Measurements from ENCODE around the gene RPS16. TPM values are rescaled to one million over a fixed set of nuclear protein-coding genes. Genes with fewer than 3 reads are reported as not detected.

Gene RPS16
- total and polyA plus RNA-seq, 4 donors, result 109 to 1,094 (median 218) TPM

GRCh38 chr19:39430675-39431593 lies 4.8 kb downstream of the RPS16 start:
- Histone ChIP-seq H3K4me1 (ENCODE audit: control insufficient read depth in 4 of 4, insufficient read depth in 4 of 4, low read length in 3 of 4) (peaks cover 2 to 19% (median 14%) of the 10 kb centered on the region in 4 donors), H3K27ac (ENCODE audit: low read depth in 1 of 2, low read length in 2 of 2) (peak overlapping the region; percentile 49 to 75), H3K9me3 (ENCODE audit: control insufficient read depth in 4 of 4, low read length in 3 of 4) (no peaks in the 10 kb centered on the region), H3K4me3 (ENCODE audit: low read depth in 1 of 3, low read length in 3 of 3) (no peak overlapping the region), H3K36me3 (ENCODE audit: control insufficient read depth in 4 of 4, insufficient read depth in 3 of 4, low read depth in 1 of 4, low read length in 3 of 4) (peaks cover 15 to 24% (median 17%) of the 10 kb centered on the region in 4 donors), H3K27me3 (ENCODE audit: control insufficient read depth in 4 of 4, insufficient read depth in 4 of 4, low read length in 3 of 4) (no peaks in the 10 kb centered on the region), H3K9ac (ENCODE audit: low read depth in 1 of 2, low read length in 2 of 2) (no peak overlapping the region)
- no peak for DNase-seq (ENCODE audit: low spot score)
- WGBS, result 75% methylated on average over 25 of the region's 25 CpGs
- TF ChIP-seq REST (IDR thresholded peaks at IDR 0.05) (no peak), JUND (IDR thresholded peaks at IDR 0.05) (peak; percentile 50 to 57), SP1 (IDR thresholded peaks at IDR 0.05) (peak; percentile 21)

GRCh38 chr19:39428283-39429112 lies 7.3 kb downstream of the RPS16 start:
- Histone ChIP-seq H3K4me3 (ENCODE audit: low read depth in 1 of 3, low read length in 3 of 3) (no peak overlapping the region), H3K36me3 (ENCODE audit: control insufficient read depth in 4 of 4, insufficient read depth in 3 of 4, low read depth in 1 of 4, low read length in 3 of 4) (peaks cover 12 to 14% (median 12%) of the 10 kb centered on the region in 4 donors), H3K27me3 (ENCODE audit: control insufficient read depth in 4 of 4, insufficient read depth in 4 of 4, low read length in 3 of 4) (no peaks in the 10 kb centered on the region), H3K9ac (ENCODE audit: low read depth in 1 of 2, low read length in 2 of 2) (no peak overlapping the region), H3K27ac (ENCODE audit: low read depth in 1 of 2, low read length in 2 of 2) (peak overlapping the region; percentile 41 to 51), H3K4me1 (ENCODE audit: control insufficient read depth in 4 of 4, insufficient read depth in 4 of 4, low read length in 3 of 4) (peaks cover 0 to under 1% (median 0%) of the 10 kb centered on the region in 4 donors), H3K9me3 (ENCODE audit: control insufficient read depth in 4 of 4, low read length in 3 of 4) (no peaks in the 10 kb centered on the region)
- TF ChIP-seq FOXA1 (IDR thresholded peaks at IDR 0.05) (no peak), RXRA (IDR thresholded peaks at IDR 0.05) (peak in 1 of 2 donors; percentile 27), RAD21 (IDR thresholded peaks at IDR 0.05) (no peak), ATF3 (IDR thresholded peaks at IDR 0.05) (no peak), EGR1 (IDR thresholded peaks at IDR 0.05; ENCODE audit: low read depth in 2 of 2) (no peak), JUND (IDR thresholded peaks at IDR 0.05) (no peak), HNF4G (IDR thresholded peaks at IDR 0.05) (no peak), CTCF (IDR thresholded peaks at IDR 0.05; ENCODE audit: low read depth, low read length, missing input control) (no peak), MAX (IDR thresholded peaks at IDR 0.05) (no peak), NR2F2 (IDR thresholded peaks at IDR 0.05) (peak; percentile 81), HNF4A (conservative IDR thresholded peaks at IDR 0.05) (no peak), ZBTB33 (IDR thresholded peaks at IDR 0.05) (no peak), TAF1 (conservative IDR thresholded peaks at IDR 0.05) (no peak), REST (IDR thresholded peaks at IDR 0.05) (peak; percentile 61), GABPA (IDR thresholded peaks at IDR 0.05 in 1 of 2, conservative IDR thresholded peaks at IDR 0.05 in 1 of 2) (no peak), YY1 (IDR thresholded peaks at IDR 0.05) (no peak), FOXA2 (IDR thresholded peaks at IDR 0.05) (no peak), SP1 (IDR thresholded peaks at IDR 0.05) (peak; percentile 13)
- no peak for DNase-seq (ENCODE audit: low spot score)
- WGBS, result 43% methylated on average over 23 of the region's 23 CpGs

Data from liver (tissue), 9 donors.